ENCODE data around the gene RIPPLY3.
A peak's percentile ranks its signal among the peaks of the same experiment; 100 is the strongest.

Gene RIPPLY3

DNA sequence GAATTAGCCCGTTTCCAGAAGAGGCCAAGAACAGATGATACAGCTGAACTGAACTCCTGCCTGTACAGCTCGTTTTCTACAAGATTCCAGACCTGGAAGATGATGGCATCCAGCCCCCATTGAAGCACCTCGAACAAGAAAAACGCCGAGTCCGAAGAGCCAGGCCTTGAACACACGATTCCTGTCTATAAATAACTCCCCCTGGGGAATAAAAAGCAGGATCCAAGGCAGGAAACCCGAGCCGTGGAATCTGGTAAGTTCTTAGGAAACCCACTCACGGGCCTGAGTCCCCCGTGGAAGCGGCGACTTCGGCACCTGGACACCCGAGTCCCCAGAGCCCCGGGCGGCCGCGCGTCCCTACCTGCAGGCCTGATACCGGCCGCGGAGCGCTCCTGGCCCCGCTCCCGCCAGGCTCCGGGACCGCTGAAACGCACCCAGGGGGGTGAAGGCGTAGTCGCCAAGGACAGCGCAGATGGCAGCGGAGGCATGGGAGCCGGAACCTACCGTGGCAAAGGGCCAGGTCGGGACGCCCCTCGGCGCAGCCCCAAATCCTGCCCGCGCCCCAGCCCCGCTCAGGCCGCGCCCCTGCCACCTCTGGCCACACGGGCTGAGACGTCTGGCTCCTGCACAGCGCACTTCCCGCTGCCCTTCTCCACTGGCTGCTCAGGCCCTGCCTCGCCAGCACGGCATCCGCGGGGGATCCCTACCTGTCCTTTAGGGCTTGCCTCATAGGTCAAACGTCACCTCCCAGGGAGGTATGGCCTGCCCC is 26.0 kb upstream of the RIPPLY3 start:
- H3K4me3 ChIP-seq (ENCODE audit: low read depth, low read length), result peak overlapping the region; percentile 57
- H3K36me3 ChIP-seq (replicated peaks), result no peaks in the 10 kb centered on the region
- in situ Hi-C loops (cut with HindIII; ENCODE audit: low pct_ligation_motif_present, low sequenced_read_pairs), result no loop called here
- no peaks in the 10 kb centered on the region for H3K27me3 ChIP-seq (replicated peaks)
- DNase-seq, result no peak
- TF ChIP-seq, protein P1, sequence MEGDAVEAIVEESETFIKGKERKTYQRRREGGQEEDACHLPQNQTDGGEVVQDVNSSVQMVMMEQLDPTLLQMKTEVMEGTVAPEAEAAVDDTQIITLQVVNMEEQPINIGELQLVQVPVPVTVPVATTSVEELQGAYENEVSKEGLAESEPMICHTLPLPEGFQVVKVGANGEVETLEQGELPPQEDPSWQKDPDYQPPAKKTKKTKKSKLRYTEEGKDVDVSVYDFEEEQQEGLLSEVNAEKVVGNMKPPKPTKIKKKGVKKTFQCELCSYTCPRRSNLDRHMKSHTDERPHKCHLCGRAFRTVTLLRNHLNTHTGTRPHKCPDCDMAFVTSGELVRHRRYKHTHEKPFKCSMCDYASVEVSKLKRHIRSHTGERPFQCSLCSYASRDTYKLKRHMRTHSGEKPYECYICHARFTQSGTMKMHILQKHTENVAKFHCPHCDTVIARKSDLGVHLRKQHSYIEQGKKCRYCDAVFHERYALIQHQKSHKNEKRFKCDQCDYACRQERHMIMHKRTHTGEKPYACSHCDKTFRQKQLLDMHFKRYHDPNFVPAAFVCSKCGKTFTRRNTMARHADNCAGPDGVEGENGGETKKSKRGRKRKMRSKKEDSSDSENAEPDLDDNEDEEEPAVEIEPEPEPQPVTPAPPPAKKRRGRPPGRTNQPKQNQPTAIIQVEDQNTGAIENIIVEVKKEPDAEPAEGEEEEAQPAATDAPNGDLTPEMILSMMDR (IDR thresholded peaks at IDR 0.05; ENCODE audit: low read depth, low read length, missing control alignments), result no peak
- no peak overlapping the region for H3K27ac ChIP-seq

GRCh38 chr21:36981049-36981391 is 25.5 kb upstream of the RIPPLY3 start:
- peak overlapping the region; percentile 57 for H3K4me3 ChIP-seq (ENCODE audit: low read depth, low read length)
- no peak overlapping the region for H3K27ac ChIP-seq
- DNase-seq, result no peak
- in situ Hi-C loops (cut with HindIII; ENCODE audit: low pct_ligation_motif_present, low sequenced_read_pairs), result no loop called here
- TF ChIP-seq, protein P1 (IDR thresholded peaks at IDR 0.05; ENCODE audit: low read depth, low read length, missing control alignments), result no peak
- H3K36me3 ChIP-seq (replicated peaks), result no peaks in the 10 kb centered on the region
- H3K27me3 ChIP-seq (replicated peaks), result no peaks in the 10 kb centered on the region

- TF ChIP-seq, protein P1 (IDR thresholded peaks at IDR 0.05; ENCODE audit: low read depth, low read length, missing control alignments), result no peak
- Histone ChIP-seq H3K4me3 (ENCODE audit: low read depth, low read length) (no peak overlapping the region), H3K36me3 (replicated peaks) (no peaks in the 10 kb centered on the region), H3K27ac (no peak overlapping the region), H3K27me3 (replicated peaks) (no peaks in the 10 kb centered on the region)
- in situ Hi-C loops (cut with HindIII; ENCODE audit: low pct_ligation_motif_present, low sequenced_read_pairs), result no loop called here
- DNase-seq, result no peak
Observed at GRCh38 chr21:36981977-36982700, 24.4 kb upstream of the RIPPLY3 start.

DNA sequence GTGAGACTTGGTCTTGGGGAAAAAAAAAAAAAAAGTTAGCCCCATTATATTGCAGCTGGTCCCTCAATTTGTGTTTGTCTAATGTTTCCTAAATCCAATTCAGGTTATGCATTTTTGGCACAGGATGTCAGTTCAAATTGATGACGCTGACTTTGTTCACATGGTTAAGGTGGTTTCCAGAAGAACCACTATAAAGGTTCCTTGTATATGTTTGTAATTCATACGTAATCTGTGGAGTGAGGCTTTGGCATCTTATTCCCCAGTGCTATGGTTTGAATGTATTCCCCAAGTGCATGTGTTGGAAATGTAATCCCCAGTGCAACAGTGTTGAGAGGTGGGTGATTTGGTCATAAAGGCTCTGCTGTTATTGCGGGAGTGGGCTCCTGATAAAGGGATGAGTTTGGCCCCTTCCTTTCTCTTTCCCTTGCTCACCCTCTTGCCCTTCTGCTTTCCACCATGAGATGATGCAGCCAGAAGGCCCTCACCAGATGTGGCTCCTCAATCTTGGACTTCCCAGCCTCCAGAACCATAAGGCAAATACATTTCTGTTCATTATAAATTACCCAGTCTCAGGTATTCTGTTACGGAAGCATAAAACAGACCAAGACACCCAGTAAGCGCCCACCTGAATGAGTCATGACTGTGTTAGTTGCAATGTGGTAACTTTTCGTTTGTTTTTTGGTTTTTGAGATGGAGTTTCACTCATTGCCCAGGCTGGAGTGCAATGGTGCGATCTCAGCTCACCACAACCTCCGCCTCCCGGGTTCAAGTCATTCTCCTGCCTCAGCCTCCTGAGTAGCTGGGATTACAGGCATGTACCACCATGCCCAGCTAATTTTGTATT is 20.5 kb upstream of the RIPPLY3 start:
- TF ChIP-seq, protein P1 (IDR thresholded peaks at IDR 0.05; ENCODE audit: low read depth, low read length, missing control alignments), result no peak

GRCh38 chr21:36987845-36988244 is 18.7 kb upstream of the RIPPLY3 start:
- TF ChIP-seq, protein P1 (IDR thresholded peaks at IDR 0.05; ENCODE audit: low read depth, low read length, missing control alignments), result no peak
- no peaks in the 10 kb centered on the region for H3K36me3 ChIP-seq (replicated peaks)
- in situ Hi-C loops (cut with HindIII; ENCODE audit: low pct_ligation_motif_present, low sequenced_read_pairs), result no loop called here
- H3K27me3 ChIP-seq (replicated peaks), result no peaks in the 10 kb centered on the region
- DNase-seq, result no peak
- H3K4me3 ChIP-seq (ENCODE audit: low read depth, low read length), result no peak overlapping the region
- H3K27ac ChIP-seq, result no peak overlapping the region

More for the DNA sequence above, 20.5 kb upstream of the RIPPLY3 start:
- no peak overlapping the region for H3K4me3 ChIP-seq (ENCODE audit: low read depth, low read length)
- no peaks in the 10 kb centered on the region for H3K36me3 ChIP-seq (replicated peaks)
- no peak overlapping the region for H3K27ac ChIP-seq
- in situ Hi-C loops (cut with HindIII; ENCODE audit: low pct_ligation_motif_present, low sequenced_read_pairs), result no loop called here
- no peaks in the 10 kb centered on the region for H3K27me3 ChIP-seq (replicated peaks)
- DNase-seq, result no peak
